Caco-2 (cell line): Measurements from ENCODE around the gene CRACR2B. TPM values are rescaled to one million over a fixed set of nuclear protein-coding genes. Genes with fewer than 3 reads are reported as not detected.

Experiments
- BruUV-seq: library from RNA; stranded (reverse); fragments of 400-500 nt; replicated peaks from 2 replicates; lab custom pipeline; 2021; lab: Mats Ljungman, UMichigan
- CTCF ChIA-PET: fragments of 300-600 bp; sonication (Branson Sonifier 250); formaldehyde crosslinking; loops from one replicate; lab custom pipeline; 2022; ENCODE audit warnings: antibody characterized with exemption; lab: Charles Lee
- POLR2A ChIA-PET: fragments of 300-600 bp; sonication (Branson Sonifier 250); formaldehyde crosslinking; loops from one replicate; lab custom pipeline; 2022; ENCODE audit warnings: antibody characterized with exemption; lab: Charles Lee
- DNase-seq, 2 experiments: peaks; one replicate each; pipeline versions ENCODE4 v3.0.0 to v3.0.0-alpha.2; 2020 to 2022
- H3K27me3 ChIP-seq: replicated peaks from 2 replicates; pipeline ENCODE4 v1.6.0; 2011; ENCODE audit warnings: low read length; ENCODE audit not compliant: control insufficient read depth, insufficient read depth
- H3K36me3 ChIP-seq: 2 replicates; pipeline ENCODE4 v1.5.1; 2011; ENCODE audit warnings: low read length; ENCODE audit not compliant: control insufficient read depth, insufficient read depth
- H3K4me1 ChIP-seq: fragments of 250-450 bp; sonication (Bioruptor Pico); 2 replicates; pipeline ENCODE4 v1.5.1; 2020; ENCODE audit warnings: mild to moderate bottlenecking
- H3K4me3 ChIP-seq: 2 replicates; pipeline ENCODE4 v1.5.1; 2011; ENCODE audit warnings: low read depth, mild to moderate bottlenecking, control low read depth, low read length
- H3K9me3 ChIP-seq: fragments of 250-450 bp; sonication (Bioruptor Pico); 2 replicates; pipeline ENCODE4 v1.5.1; 2020; ENCODE audit warnings: mild to moderate bottlenecking, moderate library complexity
- H3K27ac Mint-ChIP-seq: one replicate; pipeline ENCODE4 v1.8.0; 2022; ENCODE audit warnings: mixed read lengths; ENCODE audit not compliant: unreplicated experiment
- H3K27me3 Mint-ChIP-seq: one replicate; pipeline ENCODE4 v1.8.0; 2022; ENCODE audit warnings: mixed read lengths; ENCODE audit not compliant: insufficient read depth, unreplicated experiment
- H3K36me3 Mint-ChIP-seq: one replicate; pipeline ENCODE4 v1.8.0; 2022; ENCODE audit warnings: mild to moderate bottlenecking, mixed read lengths; ENCODE audit not compliant: insufficient read depth, unreplicated experiment
- H3K4me1 Mint-ChIP-seq: one replicate; pipeline ENCODE4 v1.8.0; 2022; ENCODE audit warnings: low read depth, mixed read lengths; ENCODE audit not compliant: unreplicated experiment
- H3K4me3 Mint-ChIP-seq: one replicate; pipeline ENCODE4 v1.8.0; 2022; ENCODE audit warnings: mild to moderate bottlenecking, moderate library complexity, mixed read lengths; ENCODE audit not compliant: unreplicated experiment
- H3K9me3 Mint-ChIP-seq: one replicate; pipeline ENCODE4 v1.8.0; 2022; ENCODE audit warnings: mixed read lengths; ENCODE audit not compliant: unreplicated experiment
- intact Hi-C: fragments of 100-400 bp; cut with micrococcal nuclease; formaldehyde crosslinking; loops from one replicate; pipeline ENCODE4 v1.10.0; 2022; ENCODE audit not compliant: unreplicated experiment
- total RNA-seq: library from RNA; stranded (reverse); gene quantifications from 2 replicates; pipeline ENCODE4 v1.2.3, GENCODE V29; 2022
- TF ChIP-seq, protein P1 (sequence below), 2 experiments: fragments of 200-600 bp in 1 of 2; IDR thresholded peaks; 1 replicate in 1 of 2; 2 replicates in 1 of 2; pipeline versions ENCODE4 v1.5.1 to v1.8.0; 2011 to 2022; ENCODE audit warnings: antibody characterized with exemption in 1 of 2, control low read depth in 1 of 2, inconsistent platforms in 1 of 2, low read depth in 1 of 2, low read length in 1 of 2, mild to moderate bottlenecking in 1 of 2, moderate library complexity in 1 of 2; ENCODE audit not compliant: insufficient read depth in 1 of 2, severe bottlenecking in 1 of 2, unreplicated experiment in 1 of 2

The CRACR2B gene
- total RNA-seq, 1 experiment from 2014 or later = 15.4 TPM

DNA sequence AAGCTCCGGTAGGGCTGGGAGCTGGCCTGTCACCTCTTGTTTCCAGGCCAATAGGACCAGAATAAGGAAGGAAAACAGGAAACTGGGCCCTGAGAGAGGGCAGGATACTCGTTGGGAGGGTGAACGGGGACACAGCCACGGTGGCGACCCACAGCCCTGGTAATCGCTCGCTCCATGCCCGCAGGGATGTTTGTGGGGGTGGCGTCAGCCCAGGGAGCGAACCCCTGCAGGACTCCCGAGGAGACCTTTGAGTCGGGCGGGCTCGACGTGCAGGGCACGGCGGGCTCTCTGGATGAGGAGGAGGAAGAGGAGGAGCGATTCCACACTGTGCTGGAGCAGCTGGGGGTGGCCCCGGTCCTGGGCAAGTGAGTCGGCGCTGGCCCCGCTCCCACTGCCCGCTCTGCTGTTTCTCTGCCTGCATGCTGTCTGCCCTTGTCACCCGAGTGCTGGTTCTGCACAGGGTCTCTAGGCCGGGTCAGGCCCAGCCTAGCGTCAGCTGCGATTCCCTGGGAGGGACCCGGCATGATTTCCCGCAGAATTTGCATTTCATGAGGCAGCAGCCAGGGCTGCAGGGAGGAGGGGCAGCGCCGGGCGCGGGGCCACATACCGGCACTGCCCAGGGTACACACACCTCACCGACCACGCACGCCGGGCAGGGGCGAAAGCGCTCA lies 1.6 kb downstream of the CRACR2B start:
- Histone ChIP-seq H3K27me3 (no peaks in the 10 kb centered on the region), H3K9me3 (no peaks in the 10 kb centered on the region), H3K36me3 (no peaks in the 10 kb centered on the region; the same call in 1 of the 2 replicates), H3K4me1 (peaks cover 52% of the 10 kb centered on the region), H3K4me3 (no peak overlapping the region; the same call in 1 of the 2 replicates)
- Mint-ChIP-seq H3K27ac (no peak overlapping the region), H3K4me1 (peaks cover 19% of the 10 kb centered on the region), H3K9me3 (no peaks in the 10 kb centered on the region), H3K4me3 (peak overlapping the region; percentile 79), H3K27me3 (no peaks in the 10 kb centered on the region), H3K36me3 (peaks cover 36% of the 10 kb centered on the region)
- ChIA-PET POLR2A (interaction anchor here (0.6 to 4.9 kb wide), 3 partner anchors 10 to 20 kb away, joined by 3 to 33 read pairs (median 8); partner anchors contain the start of genes PNPLA2 and RPLP2), CTCF (interaction anchor here (1.9 to 2.4 kb wide), 2 partner anchors 9 to 10 kb away, joined by 4 to 10 read pairs; partner anchors contain the start of gene PNPLA2)
- intact Hi-C loops = no loop called here
- BruUV-seq = no TSS peak
- DNase-seq = no peak
- TF ChIP-seq, protein P1, sequence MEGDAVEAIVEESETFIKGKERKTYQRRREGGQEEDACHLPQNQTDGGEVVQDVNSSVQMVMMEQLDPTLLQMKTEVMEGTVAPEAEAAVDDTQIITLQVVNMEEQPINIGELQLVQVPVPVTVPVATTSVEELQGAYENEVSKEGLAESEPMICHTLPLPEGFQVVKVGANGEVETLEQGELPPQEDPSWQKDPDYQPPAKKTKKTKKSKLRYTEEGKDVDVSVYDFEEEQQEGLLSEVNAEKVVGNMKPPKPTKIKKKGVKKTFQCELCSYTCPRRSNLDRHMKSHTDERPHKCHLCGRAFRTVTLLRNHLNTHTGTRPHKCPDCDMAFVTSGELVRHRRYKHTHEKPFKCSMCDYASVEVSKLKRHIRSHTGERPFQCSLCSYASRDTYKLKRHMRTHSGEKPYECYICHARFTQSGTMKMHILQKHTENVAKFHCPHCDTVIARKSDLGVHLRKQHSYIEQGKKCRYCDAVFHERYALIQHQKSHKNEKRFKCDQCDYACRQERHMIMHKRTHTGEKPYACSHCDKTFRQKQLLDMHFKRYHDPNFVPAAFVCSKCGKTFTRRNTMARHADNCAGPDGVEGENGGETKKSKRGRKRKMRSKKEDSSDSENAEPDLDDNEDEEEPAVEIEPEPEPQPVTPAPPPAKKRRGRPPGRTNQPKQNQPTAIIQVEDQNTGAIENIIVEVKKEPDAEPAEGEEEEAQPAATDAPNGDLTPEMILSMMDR (IDR thresholded peaks at IDR 0.05; ENCODE audit: insufficient read depth in 1 of 2, low read depth in 1 of 2, low read length in 1 of 2, severe bottlenecking in 1 of 2, unreplicated experiment in 1 of 2) = no peak

DNA sequence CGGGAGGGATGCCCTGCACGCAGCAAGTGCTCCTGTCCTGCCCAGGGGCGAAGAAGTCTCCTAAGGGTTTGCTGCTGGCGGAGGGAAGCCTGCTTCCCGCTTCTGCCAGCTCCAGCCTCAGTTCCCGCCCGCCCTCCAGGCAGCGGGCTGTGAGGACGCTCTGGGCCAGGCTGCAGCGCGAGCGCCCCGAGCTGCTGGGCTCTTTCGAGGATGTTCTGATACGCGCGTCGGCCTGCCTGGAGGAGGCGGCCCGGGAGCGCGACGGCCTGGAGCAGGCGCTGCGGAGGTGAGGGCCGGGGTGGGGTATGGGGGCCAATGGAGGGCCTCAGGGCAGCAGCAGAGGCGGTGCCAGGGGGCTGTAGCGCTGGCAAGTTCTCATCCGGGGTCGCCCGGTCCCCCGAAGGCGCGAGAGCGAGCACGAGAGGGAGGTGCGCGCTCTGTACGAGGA lies 2.2 kb downstream of the CRACR2B start:
- POLR2A ChIA-PET = interaction anchor here (0.6 to 4.9 kb wide), 3 partner anchors 11 to 21 kb away, joined by 3 to 33 read pairs (median 8); partner anchors contain the start of genes PNPLA2 and RPLP2
- no TSS peak for BruUV-seq
- no peak overlapping the region for H3K27ac Mint-ChIP-seq
- Histone ChIP-seq H3K9me3 (no peaks in the 10 kb centered on the region), H3K27me3 (no peaks in the 10 kb centered on the region), H3K4me1 (peaks cover 54% of the 10 kb centered on the region), H3K4me3 (peak overlapping the region; percentile 59), H3K36me3 (no peaks in the 10 kb centered on the region)
- H3K9me3 Mint-ChIP-seq = no peaks in the 10 kb centered on the region
- no peak for DNase-seq
- H3K4me1 Mint-ChIP-seq = peaks cover 19% of the 10 kb centered on the region
- TF ChIP-seq, protein P1 (IDR thresholded peaks at IDR 0.05; ENCODE audit: insufficient read depth in 1 of 2, low read depth in 1 of 2, low read length in 1 of 2, severe bottlenecking in 1 of 2, unreplicated experiment in 1 of 2) = no peak
- H3K36me3 Mint-ChIP-seq = peaks cover 34% of the 10 kb centered on the region
- H3K4me3 Mint-ChIP-seq = peak overlapping the region; percentile 79
- no peaks in the 10 kb centered on the region for H3K27me3 Mint-ChIP-seq
- intact Hi-C loops = no loop called here
- CTCF ChIA-PET = interaction anchor here (1.9 to 2.4 kb wide), 2 partner anchors 8 to 10 kb away, joined by 4 to 10 read pairs; partner anchors contain the start of gene PNPLA2

DNA sequence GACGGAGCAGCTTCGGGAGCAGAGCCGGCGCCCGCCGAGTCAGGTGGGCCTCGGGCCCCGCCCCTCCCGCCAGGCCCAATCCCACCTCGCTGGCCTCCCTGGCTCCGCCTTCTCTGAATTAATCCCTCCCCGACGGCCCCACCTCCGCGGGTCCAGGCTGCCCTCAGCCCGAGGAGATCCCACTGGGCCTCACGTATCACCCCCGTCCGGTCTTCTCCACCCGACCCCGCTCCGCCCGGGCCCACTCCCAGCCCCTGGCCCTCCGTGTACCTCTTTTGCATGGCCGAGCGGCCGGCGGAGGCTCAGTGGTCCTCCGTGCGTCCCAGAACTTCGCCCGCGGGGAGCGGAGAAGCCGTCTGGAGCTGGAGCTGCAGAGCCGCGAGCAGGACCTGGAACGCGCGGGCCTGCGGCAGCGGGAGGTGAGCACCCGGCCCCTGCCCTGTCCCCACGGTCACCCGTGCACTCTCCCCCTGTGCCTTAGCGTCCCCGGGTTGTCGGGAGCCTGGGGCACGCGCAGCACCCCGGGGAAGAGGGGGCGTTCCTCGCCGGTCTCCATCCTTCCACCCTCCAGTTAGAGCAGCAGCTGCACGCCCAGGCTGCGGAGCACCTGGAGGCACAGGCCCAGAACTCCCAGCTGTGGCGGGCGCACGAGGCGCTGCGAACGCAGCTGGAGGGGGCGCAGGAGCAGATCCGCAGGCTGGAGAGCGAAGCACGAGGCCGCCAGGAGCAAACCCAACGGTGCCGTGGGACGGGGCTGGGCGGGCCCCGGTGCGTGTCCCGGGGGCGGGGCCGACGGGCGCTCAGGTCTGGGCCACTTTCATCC lies 2.8 kb downstream of the CRACR2B start:
- H3K27me3 ChIP-seq = no peaks in the 10 kb centered on the region
- CTCF ChIA-PET = interaction anchor here (1.9 to 2.4 kb wide), 2 partner anchors 8 to 11 kb away, joined by 4 to 10 read pairs; partner anchors contain the start of gene PNPLA2
- peak; percentile 86 to 89 for DNase-seq
- Mint-ChIP-seq H3K4me3 (peak overlapping the region; percentile 79), H3K4me1 (peaks cover 19% of the 10 kb centered on the region), H3K27me3 (no peaks in the 10 kb centered on the region), H3K9me3 (no peaks in the 10 kb centered on the region), H3K27ac (no peak overlapping the region), H3K36me3 (peaks cover 30% of the 10 kb centered on the region)
- POLR2A ChIA-PET = interaction anchor here (0.5 to 4.9 kb wide), 3 partner anchors 11 to 50 kb away, joined by 8 to 33 read pairs (median 12); partner anchors contain the start of genes PNPLA2 and RPLP2
- H3K4me3 ChIP-seq = peak overlapping the region; percentile 59
- intact Hi-C loops = no loop called here
- no TSS peak for BruUV-seq
- no peaks in the 10 kb centered on the region for H3K9me3 ChIP-seq
- peaks cover 48% of the 10 kb centered on the region for H3K4me1 ChIP-seq
- TF ChIP-seq, protein P1 (IDR thresholded peaks at IDR 0.05; ENCODE audit: insufficient read depth in 1 of 2, low read depth in 1 of 2, low read length in 1 of 2, severe bottlenecking in 1 of 2, unreplicated experiment in 1 of 2) = no peak
- no peaks in the 10 kb centered on the region for H3K36me3 ChIP-seq
